Measurements from ENCODE around the gene CFAP46. TPM values are rescaled to one million over a fixed set of nuclear protein-coding genes. Genes with fewer than 3 reads are reported as not detected.

Gene CFAP46
- polyA plus RNA-seq, 3 donors: 0.07 TPM; not detected in 2

GRCh38 chr10:132960071-132960472 is 17.7 kb upstream of the CFAP46 start:
- H3K36me3 ChIP-seq (replicated peaks in 1 of 2; ENCODE audit: control insufficient read depth in 1 of 2, insufficient read depth in 2 of 2, low read length in 2 of 2): no peaks in the 10 kb centered on the region
- WGBS (ENCODE audit: insufficient coverage): 87% methylated on average over 19 of the region's 19 CpGs
- no peak for TF ChIP-seq CTCF (IDR thresholded peaks at IDR 0.05)
- Mint-ChIP-seq H3K4me3 (no peak overlapping the region), H3K27ac (no peak overlapping the region), H3K9me3 (peaks cover 0 to 3% (median 0%) of the 10 kb centered on the region in 7 donors), H3K4me1 (peaks cover 15% of the 10 kb centered on the region), H3K36me3 (peaks cover 0 to 4% of the 10 kb centered on the region in 2 donors), H3K27me3 (ENCODE audit: low read depth in 3 of 3) (peaks cover 36 to 48% (median 45%) of the 10 kb centered on the region in 3 donors)
- no peaks in the 10 kb centered on the region for H3K9me3 ChIP-seq (replicated peaks in 1 of 2; ENCODE audit: control insufficient read depth in 1 of 2, insufficient read depth in 1 of 2, low read length in 2 of 2)
- no peaks in the 10 kb centered on the region for H4K20me1 ChIP-seq (ENCODE audit: insufficient read depth, low read length)
- intact Hi-C loops (cut with micrococcal nuclease): loop anchor here in 1 of 2 donors (10.0 kb wide), 1 partner anchor 365 kb away; no protein-coding TSS in a partner anchor
- no peak overlapping the region for H2AFZ ChIP-seq (ENCODE audit: insufficient read depth, low read depth, low read length, poor library complexity, severe bottlenecking)
- H3K9ac ChIP-seq (ENCODE audit: insufficient read depth, low read length, poor library complexity, severe bottlenecking): no peak overlapping the region
- H3K27me3 ChIP-seq (ENCODE audit: control insufficient read depth in 2 of 2, insufficient read depth in 2 of 2, low read length in 2 of 2): peaks cover 3 to 37% of the 10 kb centered on the region in 2 donors
- DNase-seq: no peak
- no peaks in the 10 kb centered on the region for H3K79me2 ChIP-seq (ENCODE audit: insufficient read depth, low read length)
- peaks cover 5 to 13% of the 10 kb centered on the region in 2 donors for H3K4me1 ChIP-seq (ENCODE audit: control insufficient read depth in 1 of 2, insufficient read depth in 2 of 2, low read length in 2 of 2)
- H3K4me3 ChIP-seq (replicated peaks in 1 of 3; ENCODE audit: low read depth in 2 of 3, low read length in 3 of 3): no peak overlapping the region
- H3K4me2 ChIP-seq (replicated peaks; ENCODE audit: extremely low read depth, low read length, poor library complexity, severe bottlenecking): no peak overlapping the region
- H3K27ac ChIP-seq (ENCODE audit: low read depth in 1 of 2, low read length in 2 of 2): no peak overlapping the region

- no peaks in the 10 kb centered on the region for H3K36me3 ChIP-seq (replicated peaks in 1 of 2; ENCODE audit: control insufficient read depth in 1 of 2, insufficient read depth in 2 of 2, low read length in 2 of 2)
- WGBS (ENCODE audit: insufficient coverage): 92% methylated on average over 6 of the region's 8 CpGs
- H3K9me3 Mint-ChIP-seq: peaks cover 0 to 3% (median 0%) of the 10 kb centered on the region in 7 donors
- H3K27me3 ChIP-seq (ENCODE audit: control insufficient read depth in 2 of 2, insufficient read depth in 2 of 2, low read length in 2 of 2): peaks cover 3 to 32% of the 10 kb centered on the region in 2 donors
- H3K27ac Mint-ChIP-seq: no peak overlapping the region
- no peak overlapping the region for H3K4me3 ChIP-seq (replicated peaks in 1 of 3; ENCODE audit: low read depth in 2 of 3, low read length in 3 of 3)
- peaks cover 5 to 13% of the 10 kb centered on the region in 2 donors for H3K4me1 ChIP-seq (ENCODE audit: control insufficient read depth in 1 of 2, insufficient read depth in 2 of 2, low read length in 2 of 2)
- no peak for TF ChIP-seq CTCF (IDR thresholded peaks at IDR 0.05)
- peaks cover 0 to 4% of the 10 kb centered on the region in 2 donors for H3K36me3 Mint-ChIP-seq
- intact Hi-C loops (cut with micrococcal nuclease): no loop called here
- no peak for DNase-seq
- H3K9ac ChIP-seq (ENCODE audit: insufficient read depth, low read length, poor library complexity, severe bottlenecking): no peak overlapping the region
- peaks cover 32 to 48% (median 44%) of the 10 kb centered on the region in 3 donors for H3K27me3 Mint-ChIP-seq (ENCODE audit: low read depth in 3 of 3)
- H3K4me1 Mint-ChIP-seq: peaks cover 15% of the 10 kb centered on the region
- no peak overlapping the region for H3K4me2 ChIP-seq (replicated peaks; ENCODE audit: extremely low read depth, low read length, poor library complexity, severe bottlenecking)
- no peak overlapping the region for H3K27ac ChIP-seq (ENCODE audit: low read depth in 1 of 2, low read length in 2 of 2)
- no peak overlapping the region for H3K4me3 Mint-ChIP-seq
- H3K79me2 ChIP-seq (ENCODE audit: insufficient read depth, low read length): no peaks in the 10 kb centered on the region
- no peak overlapping the region for H2AFZ ChIP-seq (ENCODE audit: insufficient read depth, low read depth, low read length, poor library complexity, severe bottlenecking)
- H4K20me1 ChIP-seq (ENCODE audit: insufficient read depth, low read length): no peaks in the 10 kb centered on the region
- no peaks in the 10 kb centered on the region for H3K9me3 ChIP-seq (replicated peaks in 1 of 2; ENCODE audit: control insufficient read depth in 1 of 2, insufficient read depth in 1 of 2, low read length in 2 of 2)
These were observed 17.2 kb upstream of the CFAP46 start for GRCh38 chr10:132959559-132959961.

Measured in CD14-positive monocyte (primary cell).